MCF 10A (cell line): ENCODE data around the gene METAP1D. TPM values are rescaled to one million over a fixed set of nuclear protein-coding genes. Genes with fewer than 3 reads are reported as not detected.

Source experiments
- BruUV-seq: library from RNA; stranded (reverse); fragments of 400-500 nt; replicated peaks from 2 replicates; lab custom pipeline; 2021; lab: Mats Ljungman, UMichigan
- CTCF ChIA-PET: fragments of 300-600 bp; sonication (Branson Sonifier 250); formaldehyde crosslinking; extraction: SDS; loops from one replicate; lab custom pipeline; 2021; ENCODE audit warnings: antibody characterized with exemption, inconsistent platforms; lab: Yijun Ruan, JAX
- POLR2A ChIA-PET: fragments of 300-600, 350-650 bp; sonication (Branson Sonifier 250); formaldehyde crosslinking; extraction: SDS; loops from one replicate; lab custom pipeline; 2020; ENCODE audit warnings: antibody characterized with exemption, inconsistent platforms; lab: Yijun Ruan, JAX
- DNase-seq: peaks from one replicate; pipeline ENCODE4 v3.0.0-alpha.2; 2018; ENCODE audit not compliant: unreplicated experiment
- H3K27ac Mint-ChIP-seq: one replicate; pipeline ENCODE4 v1.8.0; 2022; ENCODE audit warnings: mild to moderate bottlenecking, low read depth, mixed read lengths; ENCODE audit not compliant: unreplicated experiment
- H3K27me3 Mint-ChIP-seq: one replicate; pipeline ENCODE4 v1.8.0; 2022; ENCODE audit warnings: mixed read lengths; ENCODE audit not compliant: insufficient read depth, unreplicated experiment
- H3K36me3 Mint-ChIP-seq: one replicate; pipeline ENCODE4 v1.8.0; 2022; ENCODE audit warnings: mild to moderate bottlenecking, moderate library complexity, mixed read lengths; ENCODE audit not compliant: insufficient read depth, unreplicated experiment
- H3K4me1 Mint-ChIP-seq: one replicate; pipeline ENCODE4 v1.8.0; 2022; ENCODE audit warnings: mixed read lengths; ENCODE audit not compliant: insufficient read depth, unreplicated experiment
- H3K4me3 Mint-ChIP-seq: one replicate; pipeline ENCODE4 v1.8.0; 2022; ENCODE audit warnings: mild to moderate bottlenecking, moderate library complexity, mixed read lengths; ENCODE audit not compliant: unreplicated experiment
- H3K9me3 Mint-ChIP-seq: one replicate; pipeline ENCODE4 v1.8.0; 2022; ENCODE audit warnings: mixed read lengths; ENCODE audit not compliant: unreplicated experiment
- CTCF ChIP-seq: fragments of 200-600 bp; IDR thresholded peaks from one replicate; pipeline ENCODE4 v1.8.0; 2022; ENCODE audit warnings: antibody characterized with exemption, mild to moderate bottlenecking; ENCODE audit not compliant: unreplicated experiment
- intact Hi-C: fragments of 100-400 bp; cut with micrococcal nuclease; formaldehyde crosslinking; loops from 2 replicates; pipeline ENCODE4 v1.14.1; 2022
- total RNA-seq: library from RNA; stranded (reverse); gene quantifications from 2 replicates; pipeline ENCODE4 v1.2.3, GENCODE V29; 2022

Gene METAP1D
- total RNA-seq, 1 experiment from 2014 or later: 9.3 TPM

- no TSS peak for BruUV-seq
- intact Hi-C loops: no loop called here
- Mint-ChIP-seq H3K9me3 (no peaks in the 10 kb centered on the region), H3K4me3 (no peak overlapping the region), H3K36me3 (no peaks in the 10 kb centered on the region), H3K4me1 (no peaks in the 10 kb centered on the region), H3K27ac (no peak overlapping the region), H3K27me3 (no peaks in the 10 kb centered on the region)
- ChIA-PET POLR2A (interaction anchor here (0.5 to 1.8 kb wide), 4 partner anchors 10 to 38 kb away, joined by 3 to 9 read pairs (median 4); no protein-coding TSS in a partner anchor), CTCF (no interaction called here)
- no peak for DNase-seq
- no peak for TF ChIP-seq CTCF
Observed at GRCh38 chr2:172049567-172050120, 49.9 kb downstream of the METAP1D start.

- intact Hi-C loops: no loop called here
- Mint-ChIP-seq H3K27ac (no peak overlapping the region), H3K36me3 (no peaks in the 10 kb centered on the region), H3K27me3 (no peaks in the 10 kb centered on the region), H3K4me3 (no peak overlapping the region), H3K9me3 (no peaks in the 10 kb centered on the region), H3K4me1 (no peaks in the 10 kb centered on the region)
- POLR2A ChIA-PET: interaction anchor here (0.7 to 2.2 kb wide), 4 partner anchors 10 to 171 kb away, joined by 3 to 9 read pairs (median 6); no protein-coding TSS in a partner anchor
- BruUV-seq: no TSS peak
- CTCF ChIA-PET: no interaction called here
- no peak for TF ChIP-seq CTCF
- no peak for DNase-seq
Observed at GRCh38 chr2:172050479-172051125, 50.8 kb downstream of the METAP1D start.

DNA sequence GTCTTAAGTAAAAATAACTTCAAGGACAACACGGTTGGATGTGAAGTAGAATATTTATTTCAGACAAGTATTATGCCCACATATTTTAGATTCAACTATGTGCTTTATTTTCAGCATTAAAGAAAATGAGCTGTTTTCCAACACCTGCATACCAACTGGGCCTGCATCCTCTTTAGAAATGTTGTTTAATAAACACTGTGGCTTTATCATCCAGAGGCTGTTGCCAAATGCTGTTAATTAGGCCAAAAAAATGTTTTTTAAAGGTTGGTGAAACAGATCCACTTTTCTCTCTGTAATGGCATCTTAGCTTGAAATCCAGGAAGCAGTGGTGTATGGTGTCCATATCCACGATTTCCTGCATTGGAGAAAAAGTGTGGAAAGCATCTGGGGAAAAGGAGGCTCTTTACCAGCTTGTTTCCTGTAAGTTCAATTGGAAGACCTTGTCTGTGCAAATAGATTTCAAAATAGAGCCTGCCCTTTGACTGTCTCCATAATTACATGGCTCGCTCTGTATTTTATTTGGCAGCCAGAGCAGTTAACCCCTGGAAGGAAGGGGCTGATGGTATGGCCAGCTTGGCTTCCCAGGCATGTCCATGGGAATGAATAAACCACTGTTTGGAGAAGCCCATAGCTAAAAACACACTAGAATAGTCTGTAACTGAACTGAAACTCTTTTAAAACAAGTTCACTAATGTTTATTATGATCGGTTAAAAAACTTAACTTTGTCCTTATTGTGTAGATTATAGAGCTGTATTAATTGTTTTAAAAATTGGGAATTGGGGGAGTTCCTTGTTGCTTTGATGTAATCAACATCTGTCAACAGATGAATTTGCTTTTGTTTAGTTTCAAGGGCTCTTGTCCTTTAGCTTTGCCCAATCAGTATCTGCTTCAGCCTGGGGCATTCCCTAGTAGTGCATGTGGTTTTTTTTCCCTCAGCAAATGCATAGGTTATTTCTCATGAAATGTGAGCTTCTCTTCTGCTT, 52.5 kb downstream of the METAP1D start:
- CTCF ChIA-PET: interaction anchor here (0.6 to 1.3 kb wide), 4 partner anchors 15 to 1178 kb away, joined by 3 read pairs; no protein-coding TSS in a partner anchor
- H3K4me1 Mint-ChIP-seq: no peaks in the 10 kb centered on the region
- TF ChIP-seq CTCF: no peak

More for the DNA sequence above, 52.5 kb downstream of the METAP1D start:
- Mint-ChIP-seq H3K27ac (no peak overlapping the region), H3K4me3 (no peak overlapping the region), H3K27me3 (no peaks in the 10 kb centered on the region), H3K36me3 (no peaks in the 10 kb centered on the region), H3K9me3 (no peaks in the 10 kb centered on the region)
- peak; percentile 17 for DNase-seq
- intact Hi-C loops: no loop called here
- POLR2A ChIA-PET: interaction anchor here (0.6 to 2.2 kb wide), 9 partner anchors 8 to 1973 kb away, joined by 3 to 8 read pairs (median 4); partner anchors contain the start of gene DLX1
- BruUV-seq: no TSS peak
